ENCODE results near the gene EXD2. TPM values are rescaled to one million over a fixed set of nuclear protein-coding genes. Genes with fewer than 3 reads are reported as not detected.
"Not testable (repeated sequence)": the region's sequence is repeated elsewhere in the genome, so short reads cannot be mapped to it uniquely, and the experiment has no call there.

Gene EXD2
- total and polyA plus RNA-seq, 7 experiments from 2014 or later, result 3.7 to 17.2 (median 10.6) TPM

DNA sequence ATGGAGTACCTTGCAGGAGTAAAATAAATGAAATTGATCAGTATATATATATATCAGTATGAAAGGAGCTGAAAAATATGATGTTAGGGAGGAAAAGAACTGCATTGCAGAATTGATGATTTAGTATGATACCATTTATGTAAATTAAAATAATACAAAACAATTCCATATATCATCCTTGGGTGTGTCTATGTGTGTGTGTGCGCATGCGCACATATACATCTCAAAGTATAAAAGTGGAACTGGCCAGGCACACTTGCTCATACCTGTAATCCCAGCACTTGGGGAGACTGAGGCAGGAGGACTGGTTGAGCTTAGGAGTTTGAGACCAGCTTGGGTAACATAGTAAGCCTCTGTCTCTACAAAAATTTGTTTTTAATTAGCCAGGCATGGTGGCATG lies 84.0 kb downstream of the EXD2 start:
- no peaks in the 10 kb centered on the region for H3K36me3 ChIP-seq (ENCODE audit: control insufficient read depth in 2 of 3, insufficient read depth in 3 of 3, low read length in 3 of 3)
- H3K27ac ChIP-seq (ENCODE audit: low read depth, low read length), result no peak overlapping the region
- Mint-ChIP-seq H3K27ac (no peak overlapping the region), H3K9me3 (peaks cover 0 to 15% (median 6%) of the 10 kb centered on the region in 11 donors), H3K27me3 (peaks cover 3 to 28% (median 14%) of the 10 kb centered on the region in 5 donors), H3K4me1 (no peaks in the 10 kb centered on the region), H3K36me3 (no peaks in the 10 kb centered on the region), H3K4me3 (no peak overlapping the region)
- CTCF ChIA-PET, result no interaction called here
- DNase-seq, result no peak
- H3K4me1 ChIP-seq (ENCODE audit: control insufficient read depth in 2 of 2, insufficient read depth in 2 of 2, low read length in 2 of 2), result no peaks in the 10 kb centered on the region
- POLR2A ChIA-PET, result no interaction called here
- intact Hi-C loops (cut with micrococcal nuclease), result no loop called here
- H3K9me3 ChIP-seq (ENCODE audit: control insufficient read depth in 2 of 3, low read length in 3 of 3), result no peaks in the 10 kb centered on the region
- H3K4me3 ChIP-seq (ENCODE audit: low read length), result no peak overlapping the region
- H3K27me3 ChIP-seq (ENCODE audit: control insufficient read depth in 2 of 2, insufficient read depth in 2 of 2, low read length in 2 of 2), result no peaks in the 10 kb centered on the region
- ATAC-seq, result no peak

DNA sequence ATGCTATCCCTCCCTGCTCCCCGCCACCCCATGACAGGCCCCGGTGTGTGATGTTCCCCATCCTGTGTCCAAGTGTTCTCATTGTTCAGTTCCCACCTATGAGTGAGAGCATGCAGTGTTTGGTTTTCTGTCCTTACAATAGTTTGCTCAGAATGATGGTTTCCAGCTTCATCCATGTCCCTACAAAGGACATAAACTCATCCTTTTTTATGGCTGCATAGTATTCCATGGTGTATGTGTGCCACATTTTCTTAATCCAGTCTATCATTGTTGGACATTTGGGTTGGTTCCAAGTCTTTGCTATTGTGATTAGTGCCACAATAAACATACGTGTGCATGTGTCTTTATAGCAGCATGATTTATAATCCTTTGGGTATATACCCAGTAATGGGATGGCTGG lies 86.1 kb downstream of the EXD2 start:
- DNase-seq; POLR2A ChIA-PET; H3K4me3 ChIP-seq (ENCODE audit: low read length); intact Hi-C loops (cut with micrococcal nuclease); H3K4me1 ChIP-seq (ENCODE audit: control insufficient read depth in 2 of 2, insufficient read depth in 2 of 2, low read length in 2 of 2); CTCF ChIA-PET; H3K27ac Mint-ChIP-seq; H3K4me3 Mint-ChIP-seq; H3K36me3 Mint-ChIP-seq; H3K27ac ChIP-seq (ENCODE audit: low read depth, low read length); H3K36me3 ChIP-seq (ENCODE audit: control insufficient read depth in 2 of 3, insufficient read depth in 3 of 3, low read length in 3 of 3); ATAC-seq; H3K27me3 ChIP-seq (ENCODE audit: control insufficient read depth in 2 of 2, insufficient read depth in 2 of 2, low read length in 2 of 2); H3K9me3 ChIP-seq (ENCODE audit: control insufficient read depth in 2 of 3, low read length in 3 of 3); H3K4me1 Mint-ChIP-seq: not testable (repeated sequence)
- Mint-ChIP-seq H3K9me3 (peaks cover 0 to 15% (median 6%) of the 10 kb centered on the region in 11 donors), H3K27me3 (peaks cover 7 to 31% (median 14%) of the 10 kb centered on the region in 5 donors)

DNA sequence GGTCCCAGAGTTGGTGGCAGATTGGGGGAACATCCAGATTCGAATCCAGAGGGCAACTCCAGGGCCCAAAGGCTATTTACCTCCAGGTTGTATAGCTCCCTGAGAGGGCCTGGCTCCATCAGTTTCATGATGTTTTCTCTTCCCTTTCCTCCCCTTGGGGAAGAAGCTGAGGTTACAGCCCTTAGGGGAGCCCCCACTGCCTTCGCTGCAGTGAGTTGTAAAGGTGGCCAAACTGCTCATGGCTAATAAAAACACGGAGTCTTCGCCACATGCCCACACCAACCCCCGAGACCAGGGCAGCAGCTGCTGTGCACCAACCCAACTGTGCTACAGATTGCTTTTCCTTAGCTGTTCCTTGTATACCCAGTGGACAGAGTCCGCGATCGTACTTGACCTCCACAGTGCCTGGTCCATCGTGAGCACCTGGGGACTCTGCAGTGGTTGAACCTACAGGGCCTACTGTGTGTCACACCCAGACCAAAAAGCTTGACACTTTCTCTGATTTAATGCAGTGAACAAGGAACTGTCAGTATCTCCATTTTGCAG lies 89.5 kb downstream of the EXD2 start:
- ChIA-PET POLR2A (no interaction called here), CTCF (interaction anchor here (0.7 kb wide), 1 partner anchor 179 kb away, joined by 3 read pairs; no protein-coding TSS in a partner anchor)
- intact Hi-C loops (cut with micrococcal nuclease), result no loop called here
- H3K9me3 ChIP-seq (ENCODE audit: control insufficient read depth in 2 of 3, low read length in 3 of 3), result no peaks in the 10 kb centered on the region
- Mint-ChIP-seq H3K27me3 (peaks cover 3 to 19% (median 8%) of the 10 kb centered on the region in 5 donors), H3K9me3 (peaks cover 0 to 10% (median 2%) of the 10 kb centered on the region in 11 donors), H3K4me1 (no peaks in the 10 kb centered on the region), H3K36me3 (no peaks in the 10 kb centered on the region), H3K27ac (no peak overlapping the region), H3K4me3 (no peak overlapping the region)
- DNase-seq (no peak), ATAC-seq (no peak)
- no peaks in the 10 kb centered on the region for H3K27me3 ChIP-seq (ENCODE audit: control insufficient read depth in 2 of 2, insufficient read depth in 2 of 2, low read length in 2 of 2)
- no peaks in the 10 kb centered on the region for H3K4me1 ChIP-seq (ENCODE audit: control insufficient read depth in 2 of 2, insufficient read depth in 2 of 2, low read length in 2 of 2)
- no peak overlapping the region for H3K27ac ChIP-seq (ENCODE audit: low read depth, low read length)
- H3K4me3 ChIP-seq (ENCODE audit: low read length), result no peak overlapping the region
- no peaks in the 10 kb centered on the region for H3K36me3 ChIP-seq (ENCODE audit: control insufficient read depth in 2 of 3, insufficient read depth in 3 of 3, low read length in 3 of 3)

DNA sequence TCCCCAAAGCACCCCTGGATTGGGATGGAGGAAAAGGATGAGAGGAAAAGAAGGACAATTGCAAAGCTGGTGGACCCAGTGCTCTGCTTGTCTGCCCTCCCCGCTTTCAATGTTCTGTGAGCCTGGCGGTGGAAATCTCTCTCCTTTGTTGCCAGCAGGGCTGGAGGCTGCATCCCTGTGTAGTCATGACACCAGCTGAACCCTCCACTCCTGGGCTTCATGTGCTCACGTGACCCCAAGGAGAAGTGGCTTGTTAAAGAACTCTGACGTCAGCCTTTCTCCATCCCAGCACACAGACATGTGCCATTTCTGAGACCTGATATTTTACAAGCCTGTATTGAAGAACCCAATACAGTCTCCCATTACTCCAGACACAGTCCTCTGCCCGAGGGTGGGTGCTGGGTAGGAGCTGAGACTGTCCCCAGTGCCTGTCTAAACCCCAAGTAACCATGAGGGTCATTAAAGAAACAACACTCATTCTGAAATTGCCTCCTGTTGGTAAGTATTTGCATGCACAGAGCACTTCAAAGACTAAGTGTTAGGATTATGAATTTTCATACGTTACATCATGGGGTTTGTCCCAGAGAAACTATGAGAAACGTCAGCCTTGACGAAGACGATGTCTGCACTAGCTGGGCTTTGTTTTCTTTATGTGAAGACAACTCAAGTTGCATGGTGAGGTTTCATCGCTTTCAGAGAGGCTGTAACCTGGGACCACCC lies 90.3 kb downstream of the EXD2 start:
- peaks cover 3 to 16% (median 6%) of the 10 kb centered on the region in 5 donors for H3K27me3 Mint-ChIP-seq
- CTCF ChIA-PET, result interaction anchor here (0.7 kb wide), 1 partner anchor 179 kb away, joined by 3 read pairs; no protein-coding TSS in a partner anchor
- POLR2A ChIA-PET, result no interaction called here

DNA sequence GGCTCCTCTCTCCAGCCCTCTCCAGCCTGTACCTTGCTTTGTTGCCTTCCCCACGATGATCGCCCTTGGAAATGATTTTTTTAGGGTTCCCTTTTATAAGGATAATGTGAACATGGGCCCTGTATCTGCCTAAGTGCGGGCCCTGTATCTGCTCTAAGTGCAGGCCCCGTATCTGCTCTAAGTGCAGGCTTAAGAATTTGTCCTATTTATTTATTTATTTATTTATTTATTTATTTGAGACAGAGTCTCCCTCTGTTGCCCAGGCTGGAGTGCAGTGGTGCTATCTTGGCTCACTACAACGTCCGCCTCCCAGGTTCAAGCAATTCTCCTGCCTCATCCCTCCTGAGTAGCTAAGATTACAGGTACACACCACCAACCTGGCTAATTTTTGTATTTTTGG lies 91.2 kb downstream of the EXD2 start:
- H3K27ac ChIP-seq (ENCODE audit: low read depth, low read length), result no peak overlapping the region
- no peaks in the 10 kb centered on the region for H3K9me3 ChIP-seq (ENCODE audit: control insufficient read depth in 2 of 3, low read length in 3 of 3)
- no peak overlapping the region for H3K4me3 ChIP-seq (ENCODE audit: low read length)
- Mint-ChIP-seq H3K9me3 (peaks cover 0 to 7% (median 0%) of the 10 kb centered on the region in 11 donors), H3K27ac (no peak overlapping the region), H3K4me3 (no peak overlapping the region), H3K4me1 (no peaks in the 10 kb centered on the region), H3K27me3 (peaks cover 3 to 16% (median 6%) of the 10 kb centered on the region in 5 donors), H3K36me3 (no peaks in the 10 kb centered on the region)
- H3K27me3 ChIP-seq (ENCODE audit: control insufficient read depth in 2 of 2, insufficient read depth in 2 of 2, low read length in 2 of 2), result no peaks in the 10 kb centered on the region
- DNase-seq (no peak), ATAC-seq (no peak)
- CTCF ChIA-PET, result no interaction called here
- H3K36me3 ChIP-seq (ENCODE audit: control insufficient read depth in 2 of 3, insufficient read depth in 3 of 3, low read length in 3 of 3), result no peaks in the 10 kb centered on the region
- POLR2A ChIA-PET, result no interaction called here
- H3K4me1 ChIP-seq (ENCODE audit: control insufficient read depth in 2 of 2, insufficient read depth in 2 of 2, low read length in 2 of 2), result no peaks in the 10 kb centered on the region
- intact Hi-C loops (cut with micrococcal nuclease), result no loop called here

More for the DNA sequence above, 90.3 kb downstream of the EXD2 start:
- Histone ChIP-seq H3K4me3 (ENCODE audit: low read length) (no peak overlapping the region), H3K9me3 (ENCODE audit: control insufficient read depth in 2 of 3, low read length in 3 of 3) (no peaks in the 10 kb centered on the region), H3K27ac (ENCODE audit: low read depth, low read length) (no peak overlapping the region), H3K4me1 (ENCODE audit: control insufficient read depth in 2 of 2, insufficient read depth in 2 of 2, low read length in 2 of 2) (no peaks in the 10 kb centered on the region), H3K36me3 (ENCODE audit: control insufficient read depth in 2 of 3, insufficient read depth in 3 of 3, low read length in 3 of 3) (no peaks in the 10 kb centered on the region), H3K27me3 (ENCODE audit: control insufficient read depth in 2 of 2, insufficient read depth in 2 of 2, low read length in 2 of 2) (no peaks in the 10 kb centered on the region)
- Mint-ChIP-seq H3K4me1 (no peaks in the 10 kb centered on the region), H3K4me3 (no peak overlapping the region), H3K9me3 (peaks cover 0 to 7% (median 0%) of the 10 kb centered on the region in 11 donors), H3K36me3 (no peaks in the 10 kb centered on the region), H3K27ac (no peak overlapping the region)
- DNase-seq, result no peak
- no peak for ATAC-seq
- intact Hi-C loops (cut with micrococcal nuclease), result no loop called here

DNA sequence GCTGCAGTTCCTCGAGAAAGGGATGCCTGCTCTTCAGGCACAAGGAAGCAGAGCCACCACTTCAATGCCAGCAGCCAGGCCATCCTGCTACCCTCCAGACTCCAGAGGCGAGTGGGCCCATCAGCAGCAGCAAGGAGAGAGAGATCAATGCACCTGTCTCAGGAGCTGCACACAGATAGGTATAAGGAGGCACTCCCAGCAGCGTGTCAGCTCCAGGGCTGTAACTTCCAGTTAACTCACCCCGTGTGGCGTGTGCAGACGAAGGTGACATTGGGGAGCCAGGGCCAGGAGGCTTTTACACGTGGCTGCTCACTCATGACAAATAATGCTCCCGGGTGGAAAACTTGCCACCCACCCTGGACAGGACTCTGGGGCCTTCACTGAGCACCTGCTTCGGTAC lies 92.9 kb downstream of the EXD2 start:
- ATAC-seq, result no peak
- Mint-ChIP-seq H3K4me1 (no peaks in the 10 kb centered on the region), H3K27me3 (peaks cover 0 to 12% (median 6%) of the 10 kb centered on the region in 5 donors), H3K27ac (no peak overlapping the region), H3K9me3 (no peaks in the 10 kb centered on the region), H3K4me3 (no peak overlapping the region), H3K36me3 (no peaks in the 10 kb centered on the region)
- intact Hi-C loops (cut with micrococcal nuclease), result no loop called here
- Histone ChIP-seq H3K27ac (ENCODE audit: low read depth, low read length) (no peak overlapping the region), H3K27me3 (ENCODE audit: control insufficient read depth in 2 of 2, insufficient read depth in 2 of 2, low read length in 2 of 2) (no peaks in the 10 kb centered on the region), H3K36me3 (ENCODE audit: control insufficient read depth in 2 of 3, insufficient read depth in 3 of 3, low read length in 3 of 3) (no peaks in the 10 kb centered on the region), H3K9me3 (ENCODE audit: control insufficient read depth in 2 of 3, low read length in 3 of 3) (no peaks in the 10 kb centered on the region), H3K4me3 (ENCODE audit: low read length) (no peak overlapping the region), H3K4me1 (ENCODE audit: control insufficient read depth in 2 of 2, insufficient read depth in 2 of 2, low read length in 2 of 2) (no peaks in the 10 kb centered on the region)
- POLR2A ChIA-PET, result no interaction called here
- CTCF ChIA-PET, result no interaction called here
- no peak for DNase-seq

All from naive thymus-derived CD4-positive, alpha-beta T cell (primary cell).